Dermis blood vessel endothelial cell (primary cell): ENCODE results near the gene SLC38A10. TPM values are rescaled to one million over a fixed set of nuclear protein-coding genes. Genes with fewer than 3 reads are reported as not detected.

ENCODE experiments used
- DNase-seq: peaks from one replicate; pipeline ENCODE4 v3.0.0; 2010
- total RNA-seq: library from RNA; depleted of rRNA; stranded (reverse); fragments of >200 nt; gene quantifications from 2 replicates; pipeline ENCODE4 v1.2.3, GENCODE V29; 2014

SLC38A10 gene
- total RNA-seq, 1 donor from 2014 or later = 101 TPM

GRCh38 chr17:81222906-81223761 is 72.0 kb downstream of the SLC38A10 start, which contains the start of gene CEP131:
CEP131 (minus strand) TSS chr17:81222965; CDS start chr17:81220056, 2,909 bp downstream.
- DNase-seq = peak; percentile 99

GRCh38 chr17:81222620-81222905 is 72.5 kb downstream of the SLC38A10 start:
- DNase-seq = no peak

GRCh38 chr17:81221842-81222619 is 73.1 kb downstream of the SLC38A10 start:
- DNase-seq = no peak

GRCh38 chr17:81221371-81221841 is 73.7 kb downstream of the SLC38A10 start:
- no peak for DNase-seq

- DNase-seq = no peak
Observed at GRCh38 chr17:81219476-81220180, 75.5 kb downstream of the SLC38A10 start.

GRCh38 chr17:81218991-81219390 is 76.1 kb downstream of the SLC38A10 start:
- DNase-seq = no peak

GRCh38 chr17:81218459-81218858 is 76.6 kb downstream of the SLC38A10 start:
- DNase-seq = no peak

- DNase-seq = no peak
Observed at GRCh38 chr17:81217491-81217890, 77.6 kb downstream of the SLC38A10 start.

GRCh38 chr17:81213978-81214377 is 81.1 kb downstream of the SLC38A10 start:
- no peak for DNase-seq

GRCh38 chr17:81212365-81212764 is 82.7 kb downstream of the SLC38A10 start:
- no peak for DNase-seq

- DNase-seq = peak; percentile 58
Observed at GRCh38 chr17:81210868-81211267, 84.2 kb downstream of the SLC38A10 start.

GRCh38 chr17:81210466-81210865 is 84.6 kb downstream of the SLC38A10 start:
- peak; percentile 31 for DNase-seq

GRCh38 chr17:81209141-81209540 is 86.0 kb downstream of the SLC38A10 start:
- DNase-seq = no peak

GRCh38 chr17:81208651-81209050 is 86.5 kb downstream of the SLC38A10 start:
- no peak for DNase-seq

GRCh38 chr17:81207610-81208581 is 87.2 kb downstream of the SLC38A10 start:
- DNase-seq = no peak

- DNase-seq = no peak
Observed at GRCh38 chr17:81206657-81207056, 88.5 kb downstream of the SLC38A10 start.

- DNase-seq = no peak
Observed at GRCh38 chr17:81206166-81206565, 88.9 kb downstream of the SLC38A10 start.

- no peak for DNase-seq
Observed at GRCh38 chr17:81204578-81204977, 90.5 kb downstream of the SLC38A10 start.

GRCh38 chr17:81203136-81203535 is 92.0 kb downstream of the SLC38A10 start:
- DNase-seq = no peak

GRCh38 chr17:81202318-81202717 is 92.8 kb downstream of the SLC38A10 start:
- no peak for DNase-seq

- peak; percentile 92 for DNase-seq
Observed at GRCh38 chr17:81200695-81201580, 94.2 kb downstream of the SLC38A10 start.
